ENCODE results near the gene XRN2.

The XRN2 gene

GRCh38 chr20:21436205-21436604 is 133.1 kb downstream of the XRN2 start:
- no peak for DNase-seq

- DNase-seq: no peak
Measured at GRCh38 chr20:21437248-21437647, 134.1 kb downstream of the XRN2 start.

- DNase-seq: no peak
Measured at GRCh38 chr20:21437816-21438215, 134.7 kb downstream of the XRN2 start.
